ENCODE results near the gene POTEE.
"Not testable (repeated sequence)": the region's sequence is repeated elsewhere in the genome, so short reads cannot be mapped to it uniquely, and the experiment has no call there.

POTEE gene

DNA sequence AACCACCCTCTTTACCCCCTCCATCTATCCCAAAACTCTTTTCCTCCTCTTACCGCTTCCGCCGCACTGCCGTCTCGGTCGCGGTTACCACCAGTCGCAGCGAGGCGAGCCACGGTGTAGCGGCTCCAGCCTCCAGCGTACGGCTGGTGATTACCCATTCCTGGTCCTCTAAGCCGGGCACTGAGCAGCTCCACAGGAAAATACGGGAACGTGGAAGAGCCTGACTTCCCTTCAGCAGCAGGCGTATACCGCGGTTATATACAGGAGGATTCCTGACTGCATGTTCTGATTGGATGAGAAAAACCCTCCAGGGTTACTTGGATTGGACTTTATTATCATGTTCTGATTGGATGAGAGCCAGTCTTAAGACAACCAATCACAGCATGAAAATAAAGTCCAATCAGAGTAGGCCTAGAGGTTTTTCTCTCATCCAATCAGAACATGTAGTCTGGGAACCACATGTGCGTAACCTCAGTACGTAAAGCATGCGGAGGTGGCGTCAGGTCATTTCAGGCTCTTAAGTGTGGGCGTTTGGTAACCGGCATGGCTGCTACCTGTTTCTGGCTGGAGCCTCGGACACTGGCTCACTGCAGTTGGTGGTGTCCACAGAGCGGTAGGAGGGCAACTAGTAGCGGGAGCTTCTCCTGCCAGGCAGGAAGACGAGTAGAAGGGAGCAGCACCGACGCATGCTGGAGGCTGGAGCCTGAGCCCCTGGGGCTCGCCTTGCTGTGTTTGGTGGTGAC lies at the start of gene POTEE:
POTEE (plus strand) TSS at position 507 of the 743 bp plus-strand sequence. CDS start 8,867 bp downstream, outside the sequence.
- not testable (repeated sequence) for H3K36me3 Mint-ChIP-seq; H3K9me3 Mint-ChIP-seq; H3K27ac Mint-ChIP-seq; H3K4me1 Mint-ChIP-seq; DNase-seq (ENCODE audit: low spot score in 2 of 2); ATAC-seq (ENCODE audit: low read depth); H3K4me3 Mint-ChIP-seq; H3K27me3 Mint-ChIP-seq

GRCh38 chr2:131165562-131165961 lies 43.8 kb upstream of the POTEE start:
- not testable (repeated sequence) for H3K4me3 Mint-ChIP-seq; H3K4me1 Mint-ChIP-seq; H3K36me3 Mint-ChIP-seq; H3K9me3 Mint-ChIP-seq; H3K27me3 Mint-ChIP-seq; ATAC-seq (ENCODE audit: low read depth); H3K27ac Mint-ChIP-seq; DNase-seq (ENCODE audit: low spot score in 2 of 2)

- DNase-seq (ENCODE audit: low spot score in 2 of 2) = no peak
- Mint-ChIP-seq H3K9me3 (no peaks in the 10 kb centered on the region), H3K27me3 (peaks cover 3% of the 10 kb centered on the region), H3K4me1 (no peaks in the 10 kb centered on the region), H3K27ac (no peak overlapping the region), H3K36me3 (no peaks in the 10 kb centered on the region), H3K4me3 (no peak overlapping the region)
- ATAC-seq (ENCODE audit: low read depth) = no peak
These were observed 40.8 kb upstream of the POTEE start for GRCh38 chr2:131168538-131168937.

DNA sequence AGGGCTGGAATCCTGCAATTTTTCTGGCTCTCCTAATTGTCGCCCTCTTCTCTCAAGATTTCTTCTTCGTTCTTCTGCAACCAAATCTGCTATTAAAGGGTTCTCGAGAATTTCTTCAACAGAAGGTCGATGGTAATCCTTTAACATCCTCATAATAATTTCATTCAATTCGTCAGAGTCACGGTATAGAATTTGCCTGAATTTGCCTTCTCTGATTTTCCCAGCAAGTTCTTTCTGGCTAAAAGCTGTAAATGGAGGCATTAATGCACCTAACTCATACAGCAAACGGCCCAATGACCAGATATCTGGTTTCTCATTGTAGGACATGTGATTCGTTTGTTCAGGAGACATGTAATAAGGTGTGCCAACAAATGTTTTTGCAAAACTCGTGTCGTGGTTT lies 31.3 kb upstream of the POTEE start:
- not testable (repeated sequence) for H3K36me3 Mint-ChIP-seq; H3K4me3 Mint-ChIP-seq; H3K27ac Mint-ChIP-seq; DNase-seq (ENCODE audit: low spot score in 2 of 2); H3K9me3 Mint-ChIP-seq; H3K4me1 Mint-ChIP-seq; ATAC-seq (ENCODE audit: low read depth)
- peaks cover 20% of the 10 kb centered on the region for H3K27me3 Mint-ChIP-seq

GRCh38 chr2:131178721-131179418 lies 30.5 kb upstream of the POTEE start:
- H3K36me3 Mint-ChIP-seq; H3K4me1 Mint-ChIP-seq; ATAC-seq (ENCODE audit: low read depth); H3K27ac Mint-ChIP-seq; H3K4me3 Mint-ChIP-seq; DNase-seq (ENCODE audit: low spot score in 2 of 2); H3K9me3 Mint-ChIP-seq: not testable (repeated sequence)
- peaks cover 18% of the 10 kb centered on the region for H3K27me3 Mint-ChIP-seq

DNA sequence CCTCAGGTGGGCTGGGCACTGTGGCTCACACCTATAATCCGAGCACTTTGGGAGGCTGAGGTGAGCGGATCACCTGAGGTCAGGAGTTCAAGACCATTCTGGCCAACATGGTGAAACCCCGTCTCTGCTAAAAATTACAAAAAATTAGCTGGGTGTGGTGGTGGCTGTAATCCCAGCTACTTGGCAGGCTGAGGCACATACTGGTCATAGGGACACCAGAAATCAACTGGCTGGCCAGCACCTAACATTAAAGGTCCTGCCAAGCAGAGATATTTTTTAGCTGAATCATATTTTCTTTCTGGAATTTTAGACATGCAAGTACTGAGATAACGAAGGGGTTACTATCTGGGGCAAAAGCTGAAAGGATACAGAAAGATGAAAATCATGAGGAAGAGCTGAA lies 27.9 kb upstream of the POTEE start:
- H3K27ac Mint-ChIP-seq; DNase-seq (ENCODE audit: low spot score in 2 of 2); H3K4me3 Mint-ChIP-seq; ATAC-seq (ENCODE audit: low read depth); H3K9me3 Mint-ChIP-seq; H3K36me3 Mint-ChIP-seq; H3K4me1 Mint-ChIP-seq: not testable (repeated sequence)
- H3K27me3 Mint-ChIP-seq = peaks cover 12% of the 10 kb centered on the region

GRCh38 chr2:131193421-131193820 lies 15.9 kb upstream of the POTEE start:
- H3K36me3 Mint-ChIP-seq; H3K4me3 Mint-ChIP-seq; ATAC-seq (ENCODE audit: low read depth); H3K27ac Mint-ChIP-seq; DNase-seq (ENCODE audit: low spot score in 2 of 2); H3K9me3 Mint-ChIP-seq; H3K4me1 Mint-ChIP-seq; H3K27me3 Mint-ChIP-seq: not testable (repeated sequence)

GRCh38 chr2:131196186-131196585 lies 13.2 kb upstream of the POTEE start:
- H3K27ac Mint-ChIP-seq; DNase-seq (ENCODE audit: low spot score in 2 of 2); H3K4me3 Mint-ChIP-seq; H3K36me3 Mint-ChIP-seq; H3K9me3 Mint-ChIP-seq; ATAC-seq (ENCODE audit: low read depth); H3K4me1 Mint-ChIP-seq; H3K27me3 Mint-ChIP-seq: not testable (repeated sequence)

DNA sequence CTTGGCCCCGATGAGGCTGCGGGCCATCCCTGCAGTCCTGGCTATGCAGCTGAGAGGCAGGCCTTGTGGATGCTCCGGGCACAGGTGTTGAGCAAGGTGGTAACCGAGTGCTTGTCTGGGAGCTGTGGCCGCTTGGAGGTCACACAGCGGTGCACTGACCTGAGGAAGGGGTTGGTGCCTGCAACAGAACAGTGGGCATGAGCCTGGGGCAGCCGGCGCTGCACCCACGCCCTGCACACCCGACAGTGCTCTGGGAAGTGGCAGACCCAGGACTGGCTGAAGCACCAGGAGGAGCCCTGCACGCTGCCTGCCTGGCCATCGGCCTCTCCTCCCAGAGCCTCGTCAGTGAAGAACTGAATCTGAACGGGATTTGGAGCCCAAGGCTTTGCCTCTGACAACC lies 8.2 kb upstream of the POTEE start:
- ATAC-seq (ENCODE audit: low read depth) = no peak
- no peaks in the 10 kb centered on the region for H3K36me3 Mint-ChIP-seq
- H3K4me3 Mint-ChIP-seq = no peak overlapping the region
- no peaks in the 10 kb centered on the region for H3K4me1 Mint-ChIP-seq
- no peak overlapping the region for H3K27ac Mint-ChIP-seq
- DNase-seq (ENCODE audit: low spot score in 2 of 2) = no peak
- H3K27me3 Mint-ChIP-seq = peaks cover 5% of the 10 kb centered on the region
- no peaks in the 10 kb centered on the region for H3K9me3 Mint-ChIP-seq

DNA sequence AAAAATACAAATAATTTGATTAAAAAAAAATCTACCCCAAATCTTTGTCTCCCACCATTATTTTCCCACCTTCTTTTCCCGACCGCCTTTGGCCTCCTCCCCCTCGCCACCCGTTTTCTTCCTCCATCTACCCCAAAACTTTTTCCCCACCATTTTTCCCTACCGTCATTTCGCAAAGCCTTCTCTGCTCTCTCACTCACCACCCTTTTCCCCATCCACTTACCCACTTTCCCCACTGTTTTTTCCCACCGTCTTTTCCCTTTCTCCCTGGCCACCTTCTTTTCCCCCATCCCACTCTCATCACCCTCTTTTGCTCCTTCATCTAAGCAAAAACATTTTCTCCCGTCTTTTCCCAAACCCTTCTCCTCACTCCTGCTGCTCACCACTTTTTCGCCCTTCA lies 1.5 kb upstream of the POTEE start:
- ATAC-seq (ENCODE audit: low read depth); H3K27ac Mint-ChIP-seq; H3K9me3 Mint-ChIP-seq; H3K4me1 Mint-ChIP-seq; DNase-seq (ENCODE audit: low spot score in 2 of 2); H3K4me3 Mint-ChIP-seq; H3K27me3 Mint-ChIP-seq; H3K36me3 Mint-ChIP-seq: not testable (repeated sequence)

DNA sequence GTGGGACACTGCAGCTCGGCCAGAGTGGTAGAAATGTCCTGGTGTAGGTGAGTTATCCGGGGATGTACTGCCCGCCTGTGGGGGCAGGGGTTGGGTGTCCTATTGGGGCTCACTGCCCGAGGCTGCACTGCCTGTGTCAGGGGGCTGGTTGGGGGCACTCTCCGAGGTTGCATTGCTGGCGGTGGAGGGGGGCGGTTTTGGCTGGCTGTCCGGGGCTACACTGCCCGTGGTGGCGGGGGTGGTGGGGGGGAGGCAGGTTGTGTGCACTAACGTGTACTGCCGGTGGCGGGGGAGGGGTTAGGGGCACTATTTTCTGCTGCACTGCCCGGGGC lies 403 bp downstream of the POTEE start:
- H3K9me3 Mint-ChIP-seq; DNase-seq (ENCODE audit: low spot score in 2 of 2); H3K4me1 Mint-ChIP-seq; H3K27ac Mint-ChIP-seq; ATAC-seq (ENCODE audit: low read depth); H3K36me3 Mint-ChIP-seq; H3K27me3 Mint-ChIP-seq; H3K4me3 Mint-ChIP-seq: not testable (repeated sequence)

DNA sequence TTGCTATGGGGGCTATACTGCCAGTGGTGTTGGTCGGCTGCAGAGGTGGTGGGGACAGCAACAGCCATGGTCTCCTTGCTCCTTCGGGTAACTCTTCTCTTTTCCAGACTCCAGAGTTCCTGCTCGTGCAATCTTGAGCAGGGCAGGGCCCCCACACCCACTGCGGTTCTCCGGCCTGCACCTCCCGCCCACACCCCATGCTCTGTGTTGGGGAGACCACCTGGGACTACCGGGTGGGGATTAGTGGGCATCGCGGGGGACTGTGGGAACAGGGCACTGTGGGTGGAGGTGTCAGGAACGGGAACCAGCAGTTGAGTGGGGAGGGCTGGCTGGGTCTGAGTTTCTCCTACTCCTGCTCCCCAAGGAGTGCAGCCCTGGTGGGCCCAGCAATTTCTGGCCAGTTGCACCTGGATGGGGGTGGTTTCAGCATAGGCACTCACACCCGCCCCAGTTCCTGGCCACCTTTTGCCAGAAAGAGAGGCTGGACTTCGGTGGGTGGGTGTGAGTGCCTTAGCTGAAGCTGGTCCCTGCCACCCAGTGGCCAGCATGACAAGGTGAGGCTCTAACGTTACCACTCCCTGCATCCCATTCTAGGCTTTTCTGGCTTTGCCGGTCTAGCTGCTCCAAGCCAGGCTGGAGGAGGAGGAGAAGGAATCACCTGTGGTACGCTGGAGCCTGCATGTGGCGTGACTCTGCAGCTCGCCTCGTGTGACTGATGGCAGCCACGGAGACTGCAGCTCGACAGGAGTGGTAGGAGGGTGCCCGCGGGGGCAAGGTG lies 1.3 kb downstream of the POTEE start:
- DNase-seq (ENCODE audit: low spot score in 2 of 2); H3K4me3 Mint-ChIP-seq; ATAC-seq (ENCODE audit: low read depth); H3K27me3 Mint-ChIP-seq; H3K4me1 Mint-ChIP-seq; H3K9me3 Mint-ChIP-seq; H3K27ac Mint-ChIP-seq; H3K36me3 Mint-ChIP-seq: not testable (repeated sequence)

- H3K4me1 Mint-ChIP-seq; H3K4me3 Mint-ChIP-seq; DNase-seq (ENCODE audit: low spot score in 2 of 2); H3K36me3 Mint-ChIP-seq; H3K27ac Mint-ChIP-seq; ATAC-seq (ENCODE audit: low read depth); H3K27me3 Mint-ChIP-seq; H3K9me3 Mint-ChIP-seq: not testable (repeated sequence)
These were observed 8.1 kb downstream of the POTEE start for GRCh38 chr2:131217238-131217986.
